WTC11 (cell line): Measurements from ENCODE around the gene DMWD.

ENCODE experiments used
- ETV6 ChIP-seq: sonication (generic); formaldehyde crosslinking; IDR thresholded peaks from 2 replicates; pipeline ENCODE4 v1.8.1; 2022; ENCODE audit warnings: mild to moderate bottlenecking, missing genetic modification reagents
- HMGXB4 ChIP-seq: sonication (generic); formaldehyde crosslinking; IDR thresholded peaks from 2 replicates; pipeline ENCODE4 v1.8.1; 2023; ENCODE audit warnings: mild to moderate bottlenecking, moderate library complexity, missing genetic modification reagents
- IRF1 ChIP-seq: sonication (generic); formaldehyde crosslinking; IDR thresholded peaks from 2 replicates; pipeline ENCODE4 v1.8.0; 2023; ENCODE audit warnings: missing genetic modification reagents
- NFE2L1 ChIP-seq: sonication (generic); formaldehyde crosslinking; IDR thresholded peaks from 2 replicates; pipeline ENCODE4 v1.8.1; 2023; ENCODE audit warnings: missing genetic modification reagents
- NR3C1 ChIP-seq: sonication (generic); formaldehyde crosslinking; conservative IDR thresholded peaks from 2 replicates; pipeline ENCODE4 v1.8.1; 2023; ENCODE audit warnings: low read depth, mild to moderate bottlenecking, missing genetic modification reagents
- TP53 ChIP-seq: sonication (generic); formaldehyde crosslinking; IDR thresholded peaks from 2 replicates; pipeline ENCODE4 v1.8.1; 2023; ENCODE audit warnings: mild to moderate bottlenecking, missing genetic modification reagents
- ZNF671 ChIP-seq: fragments of 250-450 bp; sonication (Bioruptor Pico); IDR thresholded peaks from 2 replicates; pipeline ENCODE4 v1.8.0; 2021; ENCODE audit warnings: mild to moderate bottlenecking
- TF ChIP-seq, protein P1 (sequence below): fragments of 200-600 bp; IDR thresholded peaks from 2 replicates; pipeline ENCODE4 v1.8.0; 2022; ENCODE audit warnings: antibody characterized with exemption
- TF ChIP-seq, protein P2 (sequence below): sonication (generic); formaldehyde crosslinking; IDR thresholded peaks from 2 replicates; pipeline ENCODE4 v1.8.1; 2023; ENCODE audit warnings: mild to moderate bottlenecking, missing genetic modification reagents, moderate library complexity
- TF ChIP-seq, protein P3 (sequence below): sonication (generic); formaldehyde crosslinking; IDR thresholded peaks from 2 replicates; pipeline ENCODE4 v1.8.1; 2022; ENCODE audit warnings: mild to moderate bottlenecking, missing genetic modification reagents, moderate library complexity, borderline replicate concordance
- TF ChIP-seq, protein P4 (sequence below): sonication (generic); formaldehyde crosslinking; IDR thresholded peaks from 2 replicates; pipeline ENCODE4 v1.8.0; 2022; ENCODE audit warnings: mild to moderate bottlenecking, missing genetic modification reagents

- no peak for TF ChIP-seq ZNF671 (CRISPR knock-in tag)
- TF ChIP-seq, protein P1, sequence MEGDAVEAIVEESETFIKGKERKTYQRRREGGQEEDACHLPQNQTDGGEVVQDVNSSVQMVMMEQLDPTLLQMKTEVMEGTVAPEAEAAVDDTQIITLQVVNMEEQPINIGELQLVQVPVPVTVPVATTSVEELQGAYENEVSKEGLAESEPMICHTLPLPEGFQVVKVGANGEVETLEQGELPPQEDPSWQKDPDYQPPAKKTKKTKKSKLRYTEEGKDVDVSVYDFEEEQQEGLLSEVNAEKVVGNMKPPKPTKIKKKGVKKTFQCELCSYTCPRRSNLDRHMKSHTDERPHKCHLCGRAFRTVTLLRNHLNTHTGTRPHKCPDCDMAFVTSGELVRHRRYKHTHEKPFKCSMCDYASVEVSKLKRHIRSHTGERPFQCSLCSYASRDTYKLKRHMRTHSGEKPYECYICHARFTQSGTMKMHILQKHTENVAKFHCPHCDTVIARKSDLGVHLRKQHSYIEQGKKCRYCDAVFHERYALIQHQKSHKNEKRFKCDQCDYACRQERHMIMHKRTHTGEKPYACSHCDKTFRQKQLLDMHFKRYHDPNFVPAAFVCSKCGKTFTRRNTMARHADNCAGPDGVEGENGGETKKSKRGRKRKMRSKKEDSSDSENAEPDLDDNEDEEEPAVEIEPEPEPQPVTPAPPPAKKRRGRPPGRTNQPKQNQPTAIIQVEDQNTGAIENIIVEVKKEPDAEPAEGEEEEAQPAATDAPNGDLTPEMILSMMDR, result no peak
- TF ChIP-seq, protein P2, sequence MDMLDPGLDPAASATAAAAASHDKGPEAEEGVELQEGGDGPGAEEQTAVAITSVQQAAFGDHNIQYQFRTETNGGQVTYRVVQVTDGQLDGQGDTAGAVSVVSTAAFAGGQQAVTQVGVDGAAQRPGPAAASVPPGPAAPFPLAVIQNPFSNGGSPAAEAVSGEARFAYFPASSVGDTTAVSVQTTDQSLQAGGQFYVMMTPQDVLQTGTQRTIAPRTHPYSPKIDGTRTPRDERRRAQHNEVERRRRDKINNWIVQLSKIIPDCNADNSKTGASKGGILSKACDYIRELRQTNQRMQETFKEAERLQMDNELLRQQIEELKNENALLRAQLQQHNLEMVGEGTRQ (CRISPR knock-in tag), result no peak
- TF ChIP-seq HMGXB4 (CRISPR knock-in tag), result no peak
- no peak for TF ChIP-seq IRF1 (CRISPR knock-in tag)
- TF ChIP-seq ETV6 (CRISPR knock-in tag), result no peak
- TF ChIP-seq, protein P3, sequence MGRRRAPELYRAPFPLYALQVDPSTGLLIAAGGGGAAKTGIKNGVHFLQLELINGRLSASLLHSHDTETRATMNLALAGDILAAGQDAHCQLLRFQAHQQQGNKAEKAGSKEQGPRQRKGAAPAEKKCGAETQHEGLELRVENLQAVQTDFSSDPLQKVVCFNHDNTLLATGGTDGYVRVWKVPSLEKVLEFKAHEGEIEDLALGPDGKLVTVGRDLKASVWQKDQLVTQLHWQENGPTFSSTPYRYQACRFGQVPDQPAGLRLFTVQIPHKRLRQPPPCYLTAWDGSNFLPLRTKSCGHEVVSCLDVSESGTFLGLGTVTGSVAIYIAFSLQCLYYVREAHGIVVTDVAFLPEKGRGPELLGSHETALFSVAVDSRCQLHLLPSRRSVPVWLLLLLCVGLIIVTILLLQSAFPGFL (CRISPR knock-in tag), result no peak
- TF ChIP-seq, protein P4, sequence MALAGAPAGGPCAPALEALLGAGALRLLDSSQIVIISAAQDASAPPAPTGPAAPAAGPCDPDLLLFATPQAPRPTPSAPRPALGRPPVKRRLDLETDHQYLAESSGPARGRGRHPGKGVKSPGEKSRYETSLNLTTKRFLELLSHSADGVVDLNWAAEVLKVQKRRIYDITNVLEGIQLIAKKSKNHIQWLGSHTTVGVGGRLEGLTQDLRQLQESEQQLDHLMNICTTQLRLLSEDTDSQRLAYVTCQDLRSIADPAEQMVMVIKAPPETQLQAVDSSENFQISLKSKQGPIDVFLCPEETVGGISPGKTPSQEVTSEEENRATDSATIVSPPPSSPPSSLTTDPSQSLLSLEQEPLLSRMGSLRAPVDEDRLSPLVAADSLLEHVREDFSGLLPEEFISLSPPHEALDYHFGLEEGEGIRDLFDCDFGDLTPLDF (CRISPR knock-in tag), result no peak
- TF ChIP-seq NR3C1 (CRISPR knock-in tag), result no peak
- no peak for TF ChIP-seq TP53 (CRISPR knock-in tag)
- TF ChIP-seq NFE2L1 (CRISPR knock-in tag), result no peak
Observed at GRCh38 chr19:45842198-45842597, 49.6 kb upstream of the DMWD start.
